K562 (cell line): ENCODE data around the gene PRF1. TPM values are rescaled to one million over a fixed set of nuclear protein-coding genes. Genes with fewer than 3 reads are reported as not detected.

ENCODE experiments used
- ATF7 ChIP-seq: fragments of 450-650 bp; IDR thresholded peaks from 2 replicates; pipeline ENCODE4 v1.7.1; 2014; ENCODE audit warnings: mild to moderate bottlenecking, moderate library complexity
- CBX8 ChIP-seq: fragments of 200-600 bp; sonication (generic); IDR thresholded peaks from 2 replicates; pipeline ENCODE4 v1.6.1; 2012; ENCODE audit warnings: borderline replicate concordance, mixed run types, low read depth, mild to moderate bottlenecking, moderate library complexity, mixed read lengths, low read length, control low read depth, inconsistent platforms; ENCODE audit not compliant: poor library complexity, severe bottlenecking; ENCODE audit errors: extremely low read depth
- ERF ChIP-seq: fragments of 450-650 bp; formaldehyde crosslinking; IDR thresholded peaks from 2 replicates; pipeline ENCODE4 v1.4.0; 2020; ENCODE audit warnings: mild to moderate bottlenecking, mixed read lengths
- ETS2 ChIP-seq: IDR thresholded peaks from 2 replicates; pipeline ENCODE4 v1.6.1; 2016; ENCODE audit warnings: borderline replicate concordance, missing genetic modification characterization, mild to moderate bottlenecking, moderate library complexity, missing compliant biosample characterization; ENCODE audit not compliant: poor library complexity, severe bottlenecking
- ETV6 ChIP-seq, 3 experiments: fragments of 150-350 bp in 1 of 3; sonication (generic) in 1 of 3; formaldehyde crosslinking in 1 of 3; IDR thresholded peaks; 2 replicates each; pipeline versions ENCODE4 v1.6.1 to v1.8.0; 2014 to 2022; ENCODE audit warnings: borderline replicate concordance in 2 of 3, low read depth in 2 of 3, antibody characterized with exemption in 1 of 3, low read length in 1 of 3, mild to moderate bottlenecking in 1 of 3, missing genetic modification reagents in 1 of 3
- HMG20A ChIP-seq: fragments of 450-650 bp; formaldehyde crosslinking; conservative IDR thresholded peaks from 2 replicates; pipeline ENCODE4 v1.4.0; 2020; ENCODE audit warnings: mild to moderate bottlenecking, mixed read lengths
- KAT7 ChIP-seq: sonication (generic); formaldehyde crosslinking; IDR thresholded peaks from 2 replicates; pipeline ENCODE4 v1.8.0; 2022; ENCODE audit warnings: missing genetic modification reagents, mild to moderate bottlenecking, borderline replicate concordance
- PHB2 ChIP-seq: fragments of 450-650 bp; IDR thresholded peaks from 2 replicates; pipeline ENCODE4 v1.6.1; 2017; ENCODE audit warnings: low read depth
- TAF1 ChIP-seq: IDR thresholded peaks from 2 replicates; pipeline ENCODE4 v1.6.1; 2011; ENCODE audit warnings: mild to moderate bottlenecking, low read length, moderate library complexity; ENCODE audit not compliant: insufficient read depth, control insufficient read depth, severe bottlenecking; ENCODE audit errors: extremely low read depth
- ZNF282 ChIP-seq: sonication (generic); formaldehyde crosslinking; IDR thresholded peaks from 2 replicates; pipeline ENCODE4 v1.8.1; 2023; ENCODE audit warnings: missing genetic modification reagents
- ZNF589 ChIP-seq: fragments of 200-800 bp; sonication (Bioruptor generic); IDR thresholded peaks from 2 replicates; pipeline ENCODE4 v1.6.1; 2016; ENCODE audit warnings: low read depth, missing genetic modification characterization, missing compliant biosample characterization
- polyA plus RNA-seq, 8 experiments: library from polyadenylated mRNA; depleted of rRNA in 4 of 8; stranded (reverse) in 5 of 8; unstranded in 3 of 8; fragments of >200 nt; fragmentation: Nextera tagmentation in 2 of 8; fragmentation: Illumina TruSeq in 1 of 8; extraction: Ambion mirVana in 2 of 8; extraction: Trizol in 1 of 8; gene quantifications; 2 replicates each; pipeline versions ENCODE4 v1.2.1 to v1.2.3, GENCODE V29; 2011 to 2014; ENCODE audit warnings: inconsistent platforms in 1 of 8, missing spikeins in 1 of 8
- total RNA-seq, 7 experiments: library from RNA; depleted of rRNA in 6 of 7; stranded (reverse); fragments of >200 nt in 6 of 7; fragmentation: Illumina TruSeq in 2 of 7; extraction: Trizol in 2 of 7; gene quantifications; 2 replicates each; pipeline versions ENCODE4 v1.2.1 to v1.2.3, GENCODE V29; 2011 to 2021; ENCODE audit warnings: low replicate concordance in 1 of 7
- TF ChIP-seq, protein P1 (sequence below): sonication (generic); formaldehyde crosslinking; IDR thresholded peaks from 2 replicates; pipeline ENCODE4 v1.8.1; 2023; ENCODE audit warnings: mild to moderate bottlenecking, missing genetic modification reagents
- TF ChIP-seq, protein P2 (sequence below): fragments of 450-650 bp; IDR thresholded peaks from 2 replicates; pipeline ENCODE4 v1.6.1; 2018; ENCODE audit warnings: mild to moderate bottlenecking, low read depth; ENCODE audit not compliant: partially characterized antibody
- TF ChIP-seq, protein P3 (sequence below): IDR thresholded peaks from 2 replicates; pipeline ENCODE4 v1.6.1; 2016; ENCODE audit warnings: missing genetic modification characterization, missing compliant biosample characterization
- TF ChIP-seq, protein P4 (sequence below): fragments of 450-650 bp; formaldehyde crosslinking; IDR thresholded peaks from 2 replicates; pipeline ENCODE4 v1.4.0; 2022; ENCODE audit warnings: missing genetic modification characterization
- TF ChIP-seq, protein P5 (sequence below): fragments of 250-450 bp; sonication (Bioruptor Pico); IDR thresholded peaks from 2 replicates; pipeline ENCODE4 v1.8.0; 2021; ENCODE audit warnings: moderate library complexity, mild to moderate bottlenecking, inconsistent platforms

Gene PRF1
- total and polyA plus RNA-seq, 9 of the 15 experiments (the other 6 are each of a cell fraction or from before 2014, with no cell fraction given): 3.8 to 8.6 (median 6.3) TPM

DNA sequence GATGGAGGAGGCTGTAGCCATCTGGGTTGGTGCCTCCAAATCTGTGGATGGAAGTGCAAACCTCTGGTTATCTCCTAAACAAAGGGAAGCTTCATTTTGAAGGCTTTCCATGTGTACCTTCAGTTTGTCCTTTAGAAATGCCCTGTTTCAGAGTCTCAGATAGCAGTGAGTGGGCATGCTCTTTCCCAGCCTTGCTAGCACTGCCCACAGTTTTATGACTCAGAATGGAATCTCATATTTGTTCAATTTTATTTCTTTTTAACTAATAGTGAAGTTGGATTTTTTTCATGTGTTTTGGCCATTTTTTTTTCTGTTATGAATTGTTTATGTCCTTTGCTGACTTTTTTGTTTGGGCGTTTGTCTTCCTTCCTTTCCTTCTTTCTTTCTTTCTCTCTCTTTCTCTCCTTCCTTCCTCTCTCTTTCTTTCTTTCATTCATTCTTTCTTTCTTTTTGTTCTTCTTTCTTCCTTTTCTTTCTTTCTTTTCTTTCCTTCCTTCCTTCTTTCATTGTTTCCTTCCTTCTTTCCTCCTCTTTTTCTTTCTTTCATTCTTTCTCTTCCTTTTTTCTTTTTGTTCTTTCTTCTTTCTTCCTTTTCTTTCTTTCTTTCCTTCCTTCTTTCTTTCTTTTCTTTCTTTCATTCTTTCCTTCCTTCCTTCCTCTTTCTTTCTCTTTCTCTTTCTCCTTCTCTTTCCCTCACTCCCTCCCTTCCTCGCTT lies 25.6 kb downstream of the PRF1 start (continued):
- TF ChIP-seq, protein P1, sequence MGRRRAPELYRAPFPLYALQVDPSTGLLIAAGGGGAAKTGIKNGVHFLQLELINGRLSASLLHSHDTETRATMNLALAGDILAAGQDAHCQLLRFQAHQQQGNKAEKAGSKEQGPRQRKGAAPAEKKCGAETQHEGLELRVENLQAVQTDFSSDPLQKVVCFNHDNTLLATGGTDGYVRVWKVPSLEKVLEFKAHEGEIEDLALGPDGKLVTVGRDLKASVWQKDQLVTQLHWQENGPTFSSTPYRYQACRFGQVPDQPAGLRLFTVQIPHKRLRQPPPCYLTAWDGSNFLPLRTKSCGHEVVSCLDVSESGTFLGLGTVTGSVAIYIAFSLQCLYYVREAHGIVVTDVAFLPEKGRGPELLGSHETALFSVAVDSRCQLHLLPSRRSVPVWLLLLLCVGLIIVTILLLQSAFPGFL (CRISPR knock-in tag): no peak
- TF ChIP-seq, protein P2, sequence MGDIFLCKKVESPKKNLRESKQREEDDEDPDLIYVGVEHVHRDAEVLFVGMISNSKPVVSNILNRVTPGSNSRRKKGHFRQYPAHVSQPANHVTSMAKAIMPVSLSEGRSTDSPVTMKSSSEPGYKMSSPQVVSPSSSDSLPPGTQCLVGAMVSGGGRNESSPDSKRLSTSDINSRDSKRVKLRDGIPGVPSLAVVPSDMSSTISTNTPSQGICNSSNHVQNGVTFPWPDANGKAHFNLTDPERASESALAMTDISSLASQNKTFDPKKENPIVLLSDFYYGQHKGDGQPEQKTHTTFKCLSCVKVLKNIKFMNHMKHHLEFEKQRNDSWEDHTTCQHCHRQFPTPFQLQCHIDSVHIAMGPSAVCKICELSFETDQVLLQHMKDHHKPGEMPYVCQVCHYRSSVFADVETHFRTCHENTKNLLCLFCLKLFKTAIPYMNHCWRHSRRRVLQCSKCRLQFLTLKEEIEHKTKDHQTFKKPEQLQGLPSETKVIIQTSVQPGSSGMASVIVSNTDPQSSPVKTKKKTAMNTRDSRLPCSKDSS: peak; percentile 10
- no peak for TF ChIP-seq TAF1
- no peak for TF ChIP-seq HMG20A (CRISPR knock-in tag)
- TF ChIP-seq, protein P3, sequence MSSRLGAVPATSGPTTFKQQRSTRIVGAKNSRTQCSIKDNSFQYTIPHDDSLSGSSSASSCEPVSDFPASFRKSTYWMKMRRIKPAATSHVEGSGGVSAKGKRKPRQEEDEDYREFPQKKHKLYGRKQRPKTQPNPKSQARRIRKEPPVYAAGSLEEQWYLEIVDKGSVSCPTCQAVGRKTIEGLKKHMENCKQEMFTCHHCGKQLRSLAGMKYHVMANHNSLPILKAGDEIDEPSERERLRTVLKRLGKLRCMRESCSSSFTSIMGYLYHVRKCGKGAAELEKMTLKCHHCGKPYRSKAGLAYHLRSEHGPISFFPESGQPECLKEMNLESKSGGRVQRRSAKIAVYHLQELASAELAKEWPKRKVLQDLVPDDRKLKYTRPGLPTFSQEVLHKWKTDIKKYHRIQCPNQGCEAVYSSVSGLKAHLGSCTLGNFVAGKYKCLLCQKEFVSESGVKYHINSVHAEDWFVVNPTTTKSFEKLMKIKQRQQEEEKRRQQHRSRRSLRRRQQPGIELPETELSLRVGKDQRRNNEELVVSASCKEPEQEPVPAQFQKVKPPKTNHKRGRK (tag): peak; percentile 100
- no peak for TF ChIP-seq ATF7
- TF ChIP-seq ERF (CRISPR knock-in tag): no peak
- no peak for TF ChIP-seq ZNF282 (CRISPR knock-in tag)
- no peak for TF ChIP-seq ETS2
- 0 out of 4 replicates have a peak, but pooled peaks of 1 of the 2 experiments have one; percentile 42 for TF ChIP-seq ETV6 (IDR thresholded peaks at IDR 0.05; ENCODE audit: borderline replicate concordance in 1 of 2, low read depth in 2 of 2, low read length in 1 of 2)
- TF ChIP-seq ETV6 (CRISPR knock-in tag; IDR thresholded peaks at IDR 0.05; ENCODE audit: borderline replicate concordance): no peak
- no peak for TF ChIP-seq KAT7 (CRISPR knock-in tag)
- TF ChIP-seq CBX8: no peak
- TF ChIP-seq, protein P4, sequence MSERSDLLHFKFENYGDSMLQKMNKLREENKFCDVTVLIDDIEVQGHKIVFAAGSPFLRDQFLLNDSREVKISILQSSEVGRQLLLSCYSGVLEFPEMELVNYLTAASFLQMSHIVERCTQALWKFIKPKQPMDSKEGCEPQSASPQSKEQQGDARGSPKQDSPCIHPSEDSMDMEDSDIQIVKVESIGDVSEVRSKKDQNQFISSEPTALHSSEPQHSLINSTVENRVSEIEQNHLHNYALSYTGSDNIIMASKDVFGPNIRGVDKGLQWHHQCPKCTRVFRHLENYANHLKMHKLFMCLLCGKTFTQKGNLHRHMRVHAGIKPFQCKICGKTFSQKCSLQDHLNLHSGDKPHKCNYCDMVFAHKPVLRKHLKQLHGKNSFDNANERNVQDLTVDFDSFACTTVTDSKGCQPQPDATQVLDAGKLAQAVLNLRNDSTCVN (CRISPR knock-in tag): 0 out of 2 replicates have a peak, but pooled peaks have one; percentile 77
- TF ChIP-seq PHB2: peak; percentile 55; the same call in 1 of the 2 replicates
- TF ChIP-seq, protein P5, sequence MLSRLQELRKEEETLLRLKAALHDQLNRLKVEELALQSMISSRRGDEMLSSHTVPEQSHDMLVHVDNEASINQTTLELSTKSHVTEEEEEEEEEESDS (CRISPR knock-in tag): no peak
- TF ChIP-seq ZNF589 (CRISPR knock-in tag): no peak
- TF ChIP-seq, all 486 proteins: peak for 27
